ENCODE data around the gene PDPR.
"Not testable (repeated sequence)": the region's sequence is repeated elsewhere in the genome, so short reads cannot be mapped to it uniquely, and the experiment has no call there.

GRCh38 chr16:70091104-70091503, 23.0 kb upstream of the PDPR start:
- TF ChIP-seq CTCF, POLR2AphosphoS5, POLR2A (IDR thresholded peaks at IDR 0.05): not testable (repeated sequence)

Measured in breast epithelium (tissue), 3 donors.